ENCODE results near the gene DDAH1.

DDAH1 gene

GRCh38 chr1:85327759-85328158 is 137.2 kb downstream of the DDAH1 start:
- Histone ChIP-seq H3K27ac (ENCODE audit: low read depth, low read length) (no peak overlapping the region), H3K4me3 (ENCODE audit: low read length) (no peak overlapping the region), H3F3A (ENCODE audit: control insufficient read depth, insufficient read depth) (no peaks in the 10 kb centered on the region), H3K79me2 (ENCODE audit: control insufficient read depth, low read length) (no peaks in the 10 kb centered on the region), H3K9me2 (replicated peaks; ENCODE audit: control insufficient read depth, low read length) (no peaks in the 10 kb centered on the region), H4K20me1 (ENCODE audit: control insufficient read depth, insufficient read depth, low read depth, low read length) (no peaks in the 10 kb centered on the region), H3K4me2 (ENCODE audit: low read length) (no peak overlapping the region), H3K9me3 (ENCODE audit: control insufficient read depth, insufficient read depth, low read length) (no peaks in the 10 kb centered on the region), H3K27me3 (ENCODE audit: control insufficient read depth, low read length) (no peaks in the 10 kb centered on the region), H3K4me1 (ENCODE audit: control insufficient read depth, low read length) (no peaks in the 10 kb centered on the region), H3K36me3 (ENCODE audit: control insufficient read depth, low read length) (no peaks in the 10 kb centered on the region)
- no peak for TF ChIP-seq CTCF (IDR thresholded peaks at IDR 0.05; ENCODE audit: low read depth, low read length, poor library complexity, severe bottlenecking)
- TF ChIP-seq EZH2phosphoT487 (IDR thresholded peaks at IDR 0.05; ENCODE audit: borderline replicate concordance, low read length) = no peak

- H3K27ac ChIP-seq (ENCODE audit: low read depth, low read length) = no peak overlapping the region
Measured at GRCh38 chr1:85326851-85327250, 138.1 kb downstream of the DDAH1 start.

GRCh38 chr1:85326336-85326735 is 138.6 kb downstream of the DDAH1 start:
- no peaks in the 10 kb centered on the region for H3K9me3 ChIP-seq (ENCODE audit: control insufficient read depth, insufficient read depth, low read length)
- H4K20me1 ChIP-seq (ENCODE audit: control insufficient read depth, insufficient read depth, low read depth, low read length) = no peaks in the 10 kb centered on the region
- H3K27ac ChIP-seq (ENCODE audit: low read depth, low read length) = no peak overlapping the region
- no peaks in the 10 kb centered on the region for H3K36me3 ChIP-seq (ENCODE audit: control insufficient read depth, low read length)
- no peak for TF ChIP-seq CTCF (IDR thresholded peaks at IDR 0.05; ENCODE audit: low read depth, low read length, poor library complexity, severe bottlenecking)
- TF ChIP-seq EZH2phosphoT487 (IDR thresholded peaks at IDR 0.05; ENCODE audit: borderline replicate concordance, low read length) = no peak
- no peaks in the 10 kb centered on the region for H3K27me3 ChIP-seq (ENCODE audit: control insufficient read depth, low read length)
- H3K4me2 ChIP-seq (ENCODE audit: low read length) = no peak overlapping the region
- no peaks in the 10 kb centered on the region for H3F3A ChIP-seq (ENCODE audit: control insufficient read depth, insufficient read depth)
- H3K9me2 ChIP-seq (replicated peaks; ENCODE audit: control insufficient read depth, low read length) = no peaks in the 10 kb centered on the region
- no peaks in the 10 kb centered on the region for H3K79me2 ChIP-seq (ENCODE audit: control insufficient read depth, low read length)
- no peaks in the 10 kb centered on the region for H3K4me1 ChIP-seq (ENCODE audit: control insufficient read depth, low read length)
- H3K4me3 ChIP-seq (ENCODE audit: low read length) = no peak overlapping the region

More at GRCh38 chr1:85326851-85327250, 138.1 kb downstream of the DDAH1 start:
- H3K4me1 ChIP-seq (ENCODE audit: control insufficient read depth, low read length) = no peaks in the 10 kb centered on the region
- H3F3A ChIP-seq (ENCODE audit: control insufficient read depth, insufficient read depth) = no peaks in the 10 kb centered on the region
- H3K9me2 ChIP-seq (replicated peaks; ENCODE audit: control insufficient read depth, low read length) = no peaks in the 10 kb centered on the region
- no peak overlapping the region for H3K4me3 ChIP-seq (ENCODE audit: low read length)
- H4K20me1 ChIP-seq (ENCODE audit: control insufficient read depth, insufficient read depth, low read depth, low read length) = no peaks in the 10 kb centered on the region
- no peaks in the 10 kb centered on the region for H3K27me3 ChIP-seq (ENCODE audit: control insufficient read depth, low read length)
- H3K79me2 ChIP-seq (ENCODE audit: control insufficient read depth, low read length) = no peaks in the 10 kb centered on the region
- H3K9me3 ChIP-seq (ENCODE audit: control insufficient read depth, insufficient read depth, low read length) = no peaks in the 10 kb centered on the region
- H3K4me2 ChIP-seq (ENCODE audit: low read length) = no peak overlapping the region
- no peaks in the 10 kb centered on the region for H3K36me3 ChIP-seq (ENCODE audit: control insufficient read depth, low read length)
- no peak for TF ChIP-seq CTCF (IDR thresholded peaks at IDR 0.05; ENCODE audit: low read depth, low read length, poor library complexity, severe bottlenecking)
- no peak for TF ChIP-seq EZH2phosphoT487 (IDR thresholded peaks at IDR 0.05; ENCODE audit: borderline replicate concordance, low read length)

DNA sequence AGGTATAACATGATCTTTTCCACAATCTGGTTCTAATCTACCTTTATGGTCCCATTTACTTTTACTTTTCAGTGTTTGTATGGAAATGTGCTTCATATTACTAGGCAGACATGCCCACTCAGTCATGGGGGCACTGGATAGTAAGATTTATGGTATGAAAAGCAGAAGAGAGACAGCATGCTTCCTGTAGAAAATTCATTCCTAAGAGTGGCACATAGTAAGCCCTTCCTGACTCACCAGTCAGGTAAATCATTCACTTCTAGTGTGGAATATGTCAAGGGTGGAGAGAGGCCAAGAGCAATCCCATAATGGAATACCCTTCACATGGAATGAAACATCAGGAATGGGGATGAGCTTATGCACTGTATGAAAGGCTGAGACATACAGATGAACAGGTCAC is 139.0 kb downstream of the DDAH1 start:
- Histone ChIP-seq H3K9me2 (replicated peaks; ENCODE audit: control insufficient read depth, low read length) (no peaks in the 10 kb centered on the region), H3K36me3 (ENCODE audit: control insufficient read depth, low read length) (no peaks in the 10 kb centered on the region), H3K4me2 (ENCODE audit: low read length) (no peak overlapping the region), H3K4me3 (ENCODE audit: low read length) (no peak overlapping the region), H3F3A (ENCODE audit: control insufficient read depth, insufficient read depth) (no peaks in the 10 kb centered on the region), H3K27me3 (ENCODE audit: control insufficient read depth, low read length) (no peaks in the 10 kb centered on the region), H4K20me1 (ENCODE audit: control insufficient read depth, insufficient read depth, low read depth, low read length) (no peaks in the 10 kb centered on the region), H3K27ac (ENCODE audit: low read depth, low read length) (no peak overlapping the region), H3K79me2 (ENCODE audit: control insufficient read depth, low read length) (no peaks in the 10 kb centered on the region), H3K4me1 (ENCODE audit: control insufficient read depth, low read length) (no peaks in the 10 kb centered on the region), H3K9me3 (ENCODE audit: control insufficient read depth, insufficient read depth, low read length) (no peaks in the 10 kb centered on the region)
- TF ChIP-seq EZH2phosphoT487 (IDR thresholded peaks at IDR 0.05; ENCODE audit: borderline replicate concordance, low read length) (no peak), CTCF (IDR thresholded peaks at IDR 0.05; ENCODE audit: low read depth, low read length, poor library complexity, severe bottlenecking) (no peak)
